ENCODE data around the gene RNF207.

Gene RNF207

GRCh38 chr1:6221210-6221784 lies 15.4 kb downstream of the RNF207 start:
- Histone ChIP-seq H3K4me2 (ENCODE audit: low read length) (no peak overlapping the region), H3K4me3 (ENCODE audit: low read length) (no peak overlapping the region), H3K36me3 (replicated peaks; ENCODE audit: low read depth, low read length) (peaks cover 10% of the 10 kb centered on the region), H4K20me1 (ENCODE audit: insufficient read depth, low read length) (no peaks in the 10 kb centered on the region), H3K4me1 (ENCODE audit: low read length) (peaks cover 5% of the 10 kb centered on the region; the same call in 1 of the 2 replicates), H2AFZ (ENCODE audit: low read depth, low read length) (no peak overlapping the region), H3K9me3 (ENCODE audit: insufficient read depth, low read length) (no peaks in the 10 kb centered on the region), H3K27ac (ENCODE audit: low read length) (no peak overlapping the region), H3K9ac (ENCODE audit: low read length) (no peak overlapping the region), H3K79me2 (ENCODE audit: low read length) (no peaks in the 10 kb centered on the region), H3K27me3 (ENCODE audit: low read depth, low read length) (no peaks in the 10 kb centered on the region)
- TF ChIP-seq EZH2phosphoT487 (IDR thresholded peaks at IDR 0.05; ENCODE audit: low read depth) (no peak), CTCF (IDR thresholded peaks at IDR 0.05; ENCODE audit: low read depth, low read length) (no peak)

- Histone ChIP-seq H3K27ac (ENCODE audit: low read length) (no peak overlapping the region), H4K20me1 (ENCODE audit: insufficient read depth, low read length) (no peaks in the 10 kb centered on the region), H2AFZ (ENCODE audit: low read depth, low read length) (no peak overlapping the region), H3K4me1 (ENCODE audit: low read length) (peaks cover 3% of the 10 kb centered on the region; the same call in 1 of the 2 replicates), H3K36me3 (replicated peaks; ENCODE audit: low read depth, low read length) (peaks cover 10% of the 10 kb centered on the region), H3K9ac (ENCODE audit: low read length) (no peak overlapping the region), H3K4me3 (ENCODE audit: low read length) (no peak overlapping the region), H3K27me3 (ENCODE audit: low read depth, low read length) (no peaks in the 10 kb centered on the region), H3K4me2 (ENCODE audit: low read length) (no peak overlapping the region), H3K79me2 (ENCODE audit: low read length) (no peaks in the 10 kb centered on the region), H3K9me3 (ENCODE audit: insufficient read depth, low read length) (no peaks in the 10 kb centered on the region)
- no peak for TF ChIP-seq CTCF (IDR thresholded peaks at IDR 0.05; ENCODE audit: low read depth, low read length)
- TF ChIP-seq EZH2phosphoT487 (IDR thresholded peaks at IDR 0.05; ENCODE audit: low read depth): no peak
Observed at GRCh38 chr1:6222636-6223035, 16.7 kb downstream of the RNF207 start.

- Histone ChIP-seq H3K36me3 (replicated peaks; ENCODE audit: low read depth, low read length) (peaks cover 10% of the 10 kb centered on the region), H3K27ac (ENCODE audit: low read length) (no peak overlapping the region), H3K9ac (ENCODE audit: low read length) (no peak overlapping the region)
Observed at GRCh38 chr1:6223617-6224016, 17.7 kb downstream of the RNF207 start.

GRCh38 chr1:6224718-6225117 lies 18.8 kb downstream of the RNF207 start:
- Histone ChIP-seq H3K36me3 (replicated peaks; ENCODE audit: low read depth, low read length) (peaks cover 10% of the 10 kb centered on the region), H3K27me3 (ENCODE audit: low read depth, low read length) (no peaks in the 10 kb centered on the region), H3K4me2 (ENCODE audit: low read length) (no peak overlapping the region), H4K20me1 (ENCODE audit: insufficient read depth, low read length) (no peaks in the 10 kb centered on the region), H3K9ac (ENCODE audit: low read length) (no peak overlapping the region), H3K79me2 (ENCODE audit: low read length) (no peaks in the 10 kb centered on the region), H3K9me3 (ENCODE audit: insufficient read depth, low read length) (no peaks in the 10 kb centered on the region), H3K4me1 (ENCODE audit: low read length) (no peaks in the 10 kb centered on the region), H3K4me3 (ENCODE audit: low read length) (no peak overlapping the region), H2AFZ (ENCODE audit: low read depth, low read length) (no peak overlapping the region), H3K27ac (ENCODE audit: low read length) (no peak overlapping the region)
- no peak for TF ChIP-seq CTCF (IDR thresholded peaks at IDR 0.05; ENCODE audit: low read depth, low read length)
- TF ChIP-seq EZH2phosphoT487 (IDR thresholded peaks at IDR 0.05; ENCODE audit: low read depth): no peak

More at GRCh38 chr1:6223617-6224016, 17.7 kb downstream of the RNF207 start:
- no peaks in the 10 kb centered on the region for H3K9me3 ChIP-seq (ENCODE audit: insufficient read depth, low read length)
- no peaks in the 10 kb centered on the region for H3K4me1 ChIP-seq (ENCODE audit: low read length)
- H2AFZ ChIP-seq (ENCODE audit: low read depth, low read length): no peak overlapping the region
- no peak overlapping the region for H3K4me3 ChIP-seq (ENCODE audit: low read length)
- no peaks in the 10 kb centered on the region for H3K79me2 ChIP-seq (ENCODE audit: low read length)
- TF ChIP-seq CTCF (IDR thresholded peaks at IDR 0.05; ENCODE audit: low read depth, low read length): no peak
- no peak for TF ChIP-seq EZH2phosphoT487 (IDR thresholded peaks at IDR 0.05; ENCODE audit: low read depth)
- no peaks in the 10 kb centered on the region for H4K20me1 ChIP-seq (ENCODE audit: insufficient read depth, low read length)
- no peak overlapping the region for H3K4me2 ChIP-seq (ENCODE audit: low read length)
- no peaks in the 10 kb centered on the region for H3K27me3 ChIP-seq (ENCODE audit: low read depth, low read length)

Measured in OCI-LY3 (cell line).